DND-41 (cell line): ENCODE results near the gene GCLC.

ENCODE experiments used
- EZH2 ChIP-seq: IDR thresholded peaks from 3 replicates; pipeline ENCODE4 v1.6.1; 2012; ENCODE audit warnings: borderline replicate concordance, low read depth, mild to moderate bottlenecking, moderate library complexity, low read length, inconsistent platforms; ENCODE audit not compliant: severe bottlenecking
- TF ChIP-seq, protein P1 (sequence below): IDR thresholded peaks from 2 replicates; pipeline ENCODE4 v1.5.1; 2012; ENCODE audit warnings: borderline replicate concordance, low read length, moderate library complexity, mild to moderate bottlenecking; ENCODE audit not compliant: poor library complexity, severe bottlenecking; ENCODE audit errors: extremely low read depth

DNA sequence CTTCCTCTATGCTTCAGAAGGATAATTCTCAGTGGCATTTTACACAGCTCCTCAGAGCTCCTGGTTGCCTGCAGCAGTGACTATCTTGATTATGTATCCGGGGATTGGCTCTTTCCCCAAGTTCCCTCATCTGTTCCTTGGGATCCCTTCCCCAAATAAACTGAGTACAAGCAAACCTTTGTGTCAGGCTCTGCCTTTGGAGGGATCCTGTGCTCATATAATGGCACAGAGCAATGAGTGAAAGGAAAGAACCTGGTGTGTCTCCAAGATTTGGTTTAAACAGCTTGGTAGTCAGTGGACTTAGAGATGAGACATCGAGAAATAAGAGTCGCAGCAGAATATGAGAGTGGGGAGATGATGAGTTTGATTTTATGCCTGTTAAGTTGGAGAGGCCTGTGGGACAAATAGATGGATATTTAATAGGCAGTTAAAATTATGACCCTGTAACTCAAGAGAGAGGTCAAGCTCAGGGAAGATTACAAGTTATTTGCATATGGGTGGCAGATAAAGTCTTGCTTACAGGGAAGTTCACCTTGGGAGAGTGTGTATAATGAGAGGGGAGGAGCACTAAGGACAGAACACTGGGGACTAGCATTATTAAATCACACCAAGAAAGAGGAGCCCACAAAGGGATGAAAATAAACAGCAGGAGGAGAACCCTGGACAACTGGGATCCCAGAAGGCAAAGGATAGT, 44.1 kb upstream of the GCLC start:
- TF ChIP-seq, protein P1, sequence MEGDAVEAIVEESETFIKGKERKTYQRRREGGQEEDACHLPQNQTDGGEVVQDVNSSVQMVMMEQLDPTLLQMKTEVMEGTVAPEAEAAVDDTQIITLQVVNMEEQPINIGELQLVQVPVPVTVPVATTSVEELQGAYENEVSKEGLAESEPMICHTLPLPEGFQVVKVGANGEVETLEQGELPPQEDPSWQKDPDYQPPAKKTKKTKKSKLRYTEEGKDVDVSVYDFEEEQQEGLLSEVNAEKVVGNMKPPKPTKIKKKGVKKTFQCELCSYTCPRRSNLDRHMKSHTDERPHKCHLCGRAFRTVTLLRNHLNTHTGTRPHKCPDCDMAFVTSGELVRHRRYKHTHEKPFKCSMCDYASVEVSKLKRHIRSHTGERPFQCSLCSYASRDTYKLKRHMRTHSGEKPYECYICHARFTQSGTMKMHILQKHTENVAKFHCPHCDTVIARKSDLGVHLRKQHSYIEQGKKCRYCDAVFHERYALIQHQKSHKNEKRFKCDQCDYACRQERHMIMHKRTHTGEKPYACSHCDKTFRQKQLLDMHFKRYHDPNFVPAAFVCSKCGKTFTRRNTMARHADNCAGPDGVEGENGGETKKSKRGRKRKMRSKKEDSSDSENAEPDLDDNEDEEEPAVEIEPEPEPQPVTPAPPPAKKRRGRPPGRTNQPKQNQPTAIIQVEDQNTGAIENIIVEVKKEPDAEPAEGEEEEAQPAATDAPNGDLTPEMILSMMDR = no peak
- TF ChIP-seq EZH2 = no peak
